Measurements from ENCODE around the gene CWC27.

- no peak for TF ChIP-seq CTCF (IDR thresholded peaks at IDR 0.05)
- no peak for TF ChIP-seq POLR2AphosphoS5 (IDR thresholded peaks at IDR 0.05; ENCODE audit: insufficient read depth in 1 of 2, low read depth in 1 of 2)
- no peak for TF ChIP-seq POLR2A (IDR thresholded peaks at IDR 0.05)
Measured at GRCh38 chr5:64859881-64860280, 91.2 kb downstream of the CWC27 start.

Measured in vagina (tissue), 2 donors.